SK-N-MC (cell line): ENCODE measurements around the gene HAVCR1.

Experiments used
- EZH2 ChIP-seq: fragments of 200-600 bp; sonication (generic); IDR thresholded peaks from one replicate; pipeline ENCODE4 v1.6.1; 2017; ENCODE audit warnings: antibody characterized with exemption
- FOXP2 ChIP-seq: optimal IDR thresholded peaks from 2 replicates; pipeline ENCODE3; 2011; ENCODE audit warnings: mild to moderate bottlenecking, moderate library complexity; ENCODE audit not compliant: insufficient read depth; ENCODE audit errors: extremely low read length, control extremely low read depth
- POLR2AphosphoS5 ChIP-seq: IDR thresholded peaks from 2 replicates; pipeline ENCODE4 v1.6.1; 2012; ENCODE audit warnings: mild to moderate bottlenecking, low read depth, low read length, borderline replicate concordance

GRCh38 chr5:157068785-157069184 is 9.9 kb upstream of the HAVCR1 start:
- TF ChIP-seq EZH2 (no peak), POLR2AphosphoS5 (no peak), FOXP2 (no peak)
